LNCAP (cell line): ENCODE measurements around the gene ANKRD44.

Experiments
- TF ChIP-seq, protein P1 (sequence below): fragments of 450-650 bp; IDR thresholded peaks from 2 replicates; pipeline ENCODE4 v1.5.1; 2017; ENCODE audit warnings: mild to moderate bottlenecking

ANKRD44 gene

DNA sequence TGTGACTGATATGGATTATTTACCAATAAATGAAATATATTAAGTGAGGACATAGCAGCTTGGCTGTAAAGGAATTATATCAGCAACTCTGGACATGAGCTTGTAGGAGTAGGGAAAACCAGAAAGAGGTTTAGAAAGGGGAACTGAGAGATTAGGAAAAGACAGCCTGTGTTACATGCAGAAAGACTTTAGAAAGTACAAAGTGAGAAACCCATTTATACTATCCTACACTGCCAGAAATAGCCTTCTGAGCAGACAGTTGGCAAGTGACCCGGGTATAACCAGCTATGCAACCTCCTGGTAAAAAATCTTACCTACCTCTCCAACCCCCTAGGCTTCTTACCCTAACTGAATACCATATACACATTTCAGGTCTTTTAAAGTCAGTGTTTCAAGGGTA lies 134.1 kb downstream of the ANKRD44 start:
- TF ChIP-seq, protein P1, sequence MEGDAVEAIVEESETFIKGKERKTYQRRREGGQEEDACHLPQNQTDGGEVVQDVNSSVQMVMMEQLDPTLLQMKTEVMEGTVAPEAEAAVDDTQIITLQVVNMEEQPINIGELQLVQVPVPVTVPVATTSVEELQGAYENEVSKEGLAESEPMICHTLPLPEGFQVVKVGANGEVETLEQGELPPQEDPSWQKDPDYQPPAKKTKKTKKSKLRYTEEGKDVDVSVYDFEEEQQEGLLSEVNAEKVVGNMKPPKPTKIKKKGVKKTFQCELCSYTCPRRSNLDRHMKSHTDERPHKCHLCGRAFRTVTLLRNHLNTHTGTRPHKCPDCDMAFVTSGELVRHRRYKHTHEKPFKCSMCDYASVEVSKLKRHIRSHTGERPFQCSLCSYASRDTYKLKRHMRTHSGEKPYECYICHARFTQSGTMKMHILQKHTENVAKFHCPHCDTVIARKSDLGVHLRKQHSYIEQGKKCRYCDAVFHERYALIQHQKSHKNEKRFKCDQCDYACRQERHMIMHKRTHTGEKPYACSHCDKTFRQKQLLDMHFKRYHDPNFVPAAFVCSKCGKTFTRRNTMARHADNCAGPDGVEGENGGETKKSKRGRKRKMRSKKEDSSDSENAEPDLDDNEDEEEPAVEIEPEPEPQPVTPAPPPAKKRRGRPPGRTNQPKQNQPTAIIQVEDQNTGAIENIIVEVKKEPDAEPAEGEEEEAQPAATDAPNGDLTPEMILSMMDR, result no peak

DNA sequence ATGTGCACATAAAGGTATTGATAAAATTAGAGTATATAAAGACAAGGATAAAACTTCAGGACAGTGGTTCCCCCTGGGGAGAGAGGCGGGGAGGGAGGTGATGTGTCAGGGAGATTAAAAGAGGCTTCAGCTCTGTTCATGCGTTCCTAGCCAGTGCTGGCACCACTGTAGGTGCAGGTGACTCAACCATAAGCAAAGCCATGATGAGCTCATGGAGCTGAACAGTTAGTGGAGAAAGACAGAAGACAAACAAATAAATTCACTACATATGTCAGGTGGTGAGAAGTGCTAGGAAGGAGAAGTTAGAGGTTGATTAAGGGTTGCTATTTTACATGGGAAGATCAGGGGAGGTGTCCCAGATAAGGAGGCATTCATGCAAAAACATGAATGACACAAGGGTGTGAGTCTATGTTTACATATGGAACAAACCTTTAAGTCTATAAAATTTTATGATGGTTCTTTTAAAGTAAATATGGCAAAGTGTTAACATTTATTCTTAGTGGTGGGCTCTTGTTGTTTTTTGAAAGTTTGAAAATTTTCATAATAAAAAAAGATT lies 136.0 kb downstream of the ANKRD44 start:
- TF ChIP-seq, protein P1, result no peak

DNA sequence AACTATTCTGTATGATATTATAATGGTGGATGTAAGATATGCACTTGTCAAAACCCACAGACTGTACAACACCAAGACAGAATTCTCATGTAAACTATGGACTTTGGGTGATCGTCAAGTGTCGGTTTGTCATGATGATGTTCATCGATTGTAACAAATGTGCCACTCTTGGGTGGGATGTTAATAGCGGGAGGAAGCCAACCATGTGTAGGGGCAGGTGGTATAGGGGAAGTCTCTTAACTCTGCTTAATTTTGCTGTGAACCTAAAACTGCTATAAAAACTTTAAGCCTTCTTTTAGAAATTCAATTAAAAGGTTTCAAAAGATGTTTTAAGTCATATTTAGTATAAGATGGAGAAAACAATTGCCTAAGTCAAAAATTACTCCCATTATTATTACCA lies 139.0 kb downstream of the ANKRD44 start:
- TF ChIP-seq, protein P1, result no peak

DNA sequence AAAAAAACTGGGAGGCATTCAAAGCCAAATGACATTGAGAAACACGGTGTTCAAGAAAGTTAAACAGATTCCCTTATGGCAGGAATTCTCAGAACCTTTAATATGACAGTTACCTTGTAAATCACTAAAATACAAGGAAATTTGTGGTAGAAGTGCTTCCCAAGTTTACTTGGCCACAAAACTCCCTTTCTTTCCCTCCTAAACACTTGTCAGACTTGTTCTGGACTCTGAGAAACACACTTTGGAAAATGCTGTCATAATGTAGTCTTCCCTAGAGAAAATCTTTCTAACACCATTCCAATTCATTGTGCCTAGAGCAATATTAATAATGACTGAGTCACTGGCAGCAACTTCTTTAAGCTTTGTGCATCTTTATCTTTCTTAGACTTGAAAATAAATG lies 140.4 kb downstream of the ANKRD44 start:
- TF ChIP-seq, protein P1, result no peak

DNA sequence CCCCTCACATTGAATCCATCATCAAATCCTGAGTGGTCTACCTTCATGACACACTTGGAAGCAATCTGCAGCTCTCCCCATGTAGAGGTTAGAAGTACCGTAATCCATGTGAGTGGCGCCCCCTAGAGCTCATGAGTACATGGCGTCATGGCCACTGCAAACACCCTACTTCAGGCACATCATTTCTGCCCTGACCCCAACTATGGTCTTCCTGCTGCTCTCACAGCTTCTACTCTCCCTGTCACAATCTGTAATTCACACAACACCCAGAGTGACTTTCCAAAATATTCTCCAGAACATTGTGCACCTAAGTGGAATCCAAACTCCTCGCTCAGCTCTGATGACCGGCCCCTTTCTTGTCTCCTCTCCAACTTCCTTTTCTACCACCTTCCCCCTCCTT lies 141.9 kb downstream of the ANKRD44 start:
- TF ChIP-seq, protein P1, result peak; percentile 34; the same call in 1 of the 2 replicates

DNA sequence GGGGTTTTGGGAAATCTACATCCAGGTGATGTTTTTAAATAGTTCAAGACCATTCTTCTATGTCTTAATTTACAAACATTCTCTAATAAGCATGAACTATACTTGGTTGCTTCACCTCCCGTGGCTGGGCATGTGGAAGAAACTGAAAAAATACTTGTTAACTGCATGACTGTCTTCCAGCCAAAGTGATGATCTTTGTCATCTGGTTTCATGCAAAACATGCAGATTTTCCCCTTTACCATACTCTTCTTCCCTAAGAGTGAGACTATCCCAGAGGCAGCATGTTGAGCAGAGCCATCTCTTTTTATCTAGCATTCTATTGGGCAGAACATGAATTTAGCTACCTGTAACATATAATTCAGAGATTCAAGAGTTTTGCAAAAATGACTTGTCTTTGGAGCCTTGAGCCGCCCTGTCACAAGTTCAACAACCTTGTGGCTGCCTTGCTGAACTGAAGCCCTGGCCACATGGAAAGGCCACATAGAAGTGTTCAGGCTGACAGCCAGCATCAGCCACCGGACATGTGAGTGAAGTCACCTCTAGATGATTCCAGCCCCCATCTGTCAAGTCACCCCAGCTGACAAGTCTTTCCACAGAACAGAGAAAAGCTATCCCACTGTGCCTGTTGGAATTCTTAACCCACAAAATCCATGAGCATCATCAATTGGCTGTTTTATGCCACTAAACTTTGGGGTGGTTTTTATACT lies 142.8 kb downstream of the ANKRD44 start:
- TF ChIP-seq, protein P1, result no peak

DNA sequence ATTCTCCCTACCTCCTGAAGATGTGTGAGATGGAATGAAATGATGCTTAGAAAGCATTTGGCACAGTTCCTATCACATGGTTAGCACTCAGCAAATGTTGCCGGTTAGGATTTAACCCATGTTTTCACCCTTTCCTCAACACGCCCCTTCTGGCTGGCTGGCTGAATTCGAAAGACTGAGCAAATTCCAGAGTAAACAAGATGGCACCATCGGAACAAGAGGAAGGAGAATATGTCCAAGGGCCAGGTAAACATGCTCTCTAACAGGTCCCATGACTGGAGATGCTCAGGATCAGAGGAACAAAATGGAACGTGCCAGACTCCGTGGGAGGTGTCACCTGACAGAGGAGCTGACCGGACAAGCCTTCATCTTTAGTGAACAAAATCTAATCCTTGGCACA lies 145.6 kb downstream of the ANKRD44 start:
- TF ChIP-seq, protein P1, result no peak
